Stimulated activated CD4-positive, alpha-beta T cell treated with anti-CD3 and anti-CD28 coated beads, TNF-alpha, amount 100 ng/mL, for 48 hours (primary cell): ENCODE measurements around the gene HSD17B3.
A peak's percentile ranks its signal among the peaks of the same experiment; 100 is the strongest.
"Not testable (repeated sequence)": the region's sequence is repeated elsewhere in the genome, so short reads cannot be mapped to it uniquely, and the experiment has no call there.

ENCODE experiments used
- DNase-seq, 3 donors: peaks; one replicate each; pipeline ENCODE4 v3.0.0-alpha.2; 2020; ENCODE audit warnings: low read depth in 3 of 3

HSD17B3 gene

GRCh38 chr9:96306958-96307357 is 5.0 kb upstream of the HSD17B3 start:
- not testable (repeated sequence) for DNase-seq

- DNase-seq = no peak
Measured at GRCh38 chr9:96305171-96305570, 3.2 kb upstream of the HSD17B3 start.

GRCh38 chr9:96304230-96304629 is 2.3 kb upstream of the HSD17B3 start:
- no peak for DNase-seq

- no peak for DNase-seq
Measured at GRCh38 chr9:96299823-96300222, 2.2 kb downstream of the HSD17B3 start.

GRCh38 chr9:96294159-96294545 is 7.8 kb downstream of the HSD17B3 start:
- DNase-seq = no peak

GRCh38 chr9:96293498-96294158 is 8.3 kb downstream of the HSD17B3 start:
- no peak for DNase-seq

GRCh38 chr9:96289392-96289791 is 12.6 kb downstream of the HSD17B3 start:
- no peak for DNase-seq

GRCh38 chr9:96281641-96282040 is 20.3 kb downstream of the HSD17B3 start:
- no peak for DNase-seq

GRCh38 chr9:96279932-96280331 is 22.0 kb downstream of the HSD17B3 start:
- no peak for DNase-seq

- no peak for DNase-seq
Measured at GRCh38 chr9:96274939-96275338, 27.0 kb downstream of the HSD17B3 start.

- DNase-seq = no peak
Measured at GRCh38 chr9:96270236-96270744, 31.7 kb downstream of the HSD17B3 start.

GRCh38 chr9:96258967-96259366 is 43.0 kb downstream of the HSD17B3 start:
- DNase-seq = no peak

GRCh38 chr9:96256800-96257199 is 45.2 kb downstream of the HSD17B3 start:
- no peak for DNase-seq

GRCh38 chr9:96255698-96256097 is 46.3 kb downstream of the HSD17B3 start:
- no peak for DNase-seq

GRCh38 chr9:96253059-96253696 is 48.8 kb downstream of the HSD17B3 start:
- DNase-seq = no peak

- DNase-seq = no peak
Measured at GRCh38 chr9:96251451-96251850, 50.5 kb downstream of the HSD17B3 start.

GRCh38 chr9:96249746-96250145 is 52.2 kb downstream of the HSD17B3 start:
- DNase-seq = no peak

- no peak for DNase-seq
Measured at GRCh38 chr9:96246267-96246671, 55.7 kb downstream of the HSD17B3 start.

- no peak for DNase-seq
Measured at GRCh38 chr9:96245399-96245798, 56.6 kb downstream of the HSD17B3 start.

- DNase-seq = no peak
Measured at GRCh38 chr9:96243778-96244177, 58.2 kb downstream of the HSD17B3 start.

GRCh38 chr9:96242811-96243210 is 59.2 kb downstream of the HSD17B3 start:
- DNase-seq = no peak

- peak; percentile 28 to 57 (median 56) for DNase-seq
Measured at GRCh38 chr9:96241391-96241809, 60.6 kb downstream of the HSD17B3 start.

GRCh38 chr9:96236854-96237550 is 65.0 kb downstream of the HSD17B3 start:
- no peak for DNase-seq
